Measurements from ENCODE around the gene ZNF385D. TPM values are rescaled to one million over a fixed set of nuclear protein-coding genes. Genes with fewer than 3 reads are reported as not detected.
"Not testable (repeated sequence)": the region's sequence is repeated elsewhere in the genome, so short reads cannot be mapped to it uniquely, and the experiment has no call there.

ZNF385D gene
- total and polyA plus RNA-seq, 2 of the 13 experiments (the other 11 are each of a cell fraction or from before 2014, with no cell fraction given) = not detected

GRCh38 chr3:21390136-21390535 is 360.9 kb downstream of the ZNF385D start:
- H3K79me2 ChIP-seq (ENCODE audit: insufficient read depth, low read length) = no peaks in the 10 kb centered on the region
- CTCF ChIA-PET (ENCODE audit: low intra/inter-chr PET ratio, low total read pairs) = no interaction called here
- H3K36me3 ChIP-seq (replicated peaks in 1 of 2; ENCODE audit: control insufficient read depth in 1 of 2, insufficient read depth in 2 of 2, low read length in 2 of 2) = no peaks in the 10 kb centered on the region
- no peak overlapping the region for H2AFZ ChIP-seq (ENCODE audit: low read length)
- 1% methylated on average over 3 of the region's 3 CpGs for WGBS (ENCODE audit: low lambda C conversion rate)
- no peak overlapping the region for H3K4me3 ChIP-seq (replicated peaks in 1 of 3; ENCODE audit: insufficient read depth in 1 of 3, low read depth in 2 of 3, low read length in 3 of 3)
- H3K9me3 ChIP-seq (ENCODE audit: low read length) = peaks cover 82% of the 10 kb centered on the region
- POLR2A ChIA-PET = no interaction called here
- intact Hi-C loops (cut with micrococcal nuclease; ENCODE audit: unreplicated experiment) (no loop called here), in situ Hi-C loops (cut with HindIII; ENCODE audit: extremely low pct_ligation_motif_present, low pct_unique_long_range_greater_than_20kb) (no loop called here)
- DNase-seq (ENCODE audit: low spot score) (no peak), ATAC-seq (no peak), FAIRE-seq (no peak)
- H3K9ac ChIP-seq (ENCODE audit: insufficient read depth, low read depth, low read length) = no peak overlapping the region
- no peaks in the 10 kb centered on the region for H3K4me1 ChIP-seq (ENCODE audit: insufficient read depth, low read length)
- H3K4me2 ChIP-seq (ENCODE audit: low read depth, low read length) = no peak overlapping the region
- BruUV-seq (replicated peaks) = no TSS peak
- H3K27me3 ChIP-seq (ENCODE audit: control insufficient read depth in 1 of 2, insufficient read depth in 2 of 2, low read length in 2 of 2) = no peaks in the 10 kb centered on the region
- H3K27ac ChIP-seq (ENCODE audit: extremely low read length, insufficient read depth, low read length) = no peak overlapping the region
- 0 out of 2 replicates have a peak, but pooled peaks have one; percentile 11 for TF ChIP-seq RAD51 (IDR thresholded peaks at IDR 0.05; ENCODE audit: borderline replicate concordance)
- no peak for TF ChIP-seq KDM5A (IDR thresholded peaks at IDR 0.05; ENCODE audit: borderline replicate concordance, low read length)
- H4K20me1 ChIP-seq (ENCODE audit: insufficient read depth, low read length) = no peaks in the 10 kb centered on the region

GRCh38 chr3:21387142-21387826 is 363.7 kb downstream of the ZNF385D start:
- DNase-seq (ENCODE audit: low spot score); H2AFZ ChIP-seq (ENCODE audit: low read length); H3K79me2 ChIP-seq (ENCODE audit: insufficient read depth, low read length); CTCF ChIA-PET (ENCODE audit: low intra/inter-chr PET ratio, low total read pairs); H3K9ac ChIP-seq (ENCODE audit: insufficient read depth, low read depth, low read length); FAIRE-seq; H3K4me1 ChIP-seq (ENCODE audit: insufficient read depth, low read length); intact Hi-C loops (cut with micrococcal nuclease; ENCODE audit: unreplicated experiment); BruUV-seq (replicated peaks); H4K20me1 ChIP-seq (ENCODE audit: insufficient read depth, low read length); ATAC-seq; POLR2A ChIA-PET; H3K4me2 ChIP-seq (ENCODE audit: low read depth, low read length); H3K27ac ChIP-seq (ENCODE audit: extremely low read length, insufficient read depth, low read length); H3K4me3 ChIP-seq (replicated peaks in 1 of 3; ENCODE audit: insufficient read depth in 1 of 3, low read depth in 2 of 3, low read length in 3 of 3); H3K27me3 ChIP-seq (ENCODE audit: control insufficient read depth in 1 of 2, insufficient read depth in 2 of 2, low read length in 2 of 2); H3K36me3 ChIP-seq (replicated peaks in 1 of 2; ENCODE audit: control insufficient read depth in 1 of 2, insufficient read depth in 2 of 2, low read length in 2 of 2); in situ Hi-C loops (cut with HindIII; ENCODE audit: extremely low pct_ligation_motif_present, low pct_unique_long_range_greater_than_20kb): not testable (repeated sequence)
- H3K9me3 ChIP-seq (ENCODE audit: low read length) = peaks cover 70% of the 10 kb centered on the region
- WGBS (ENCODE audit: low lambda C conversion rate) = 33% methylated on average over 4 of the region's 30 CpGs

- CTCF ChIA-PET (ENCODE audit: low intra/inter-chr PET ratio, low total read pairs); H3K4me1 ChIP-seq (ENCODE audit: insufficient read depth, low read length); POLR2A ChIA-PET; DNase-seq (ENCODE audit: low spot score); H3K79me2 ChIP-seq (ENCODE audit: insufficient read depth, low read length); H3K9ac ChIP-seq (ENCODE audit: insufficient read depth, low read depth, low read length); H3K4me3 ChIP-seq (replicated peaks in 1 of 3; ENCODE audit: insufficient read depth in 1 of 3, low read depth in 2 of 3, low read length in 3 of 3); ATAC-seq; H3K27ac ChIP-seq (ENCODE audit: extremely low read length, insufficient read depth, low read length); intact Hi-C loops (cut with micrococcal nuclease; ENCODE audit: unreplicated experiment); H2AFZ ChIP-seq (ENCODE audit: low read length); in situ Hi-C loops (cut with HindIII; ENCODE audit: extremely low pct_ligation_motif_present, low pct_unique_long_range_greater_than_20kb); BruUV-seq (replicated peaks); FAIRE-seq; H3K36me3 ChIP-seq (replicated peaks in 1 of 2; ENCODE audit: control insufficient read depth in 1 of 2, insufficient read depth in 2 of 2, low read length in 2 of 2); H3K27me3 ChIP-seq (ENCODE audit: control insufficient read depth in 1 of 2, insufficient read depth in 2 of 2, low read length in 2 of 2); H4K20me1 ChIP-seq (ENCODE audit: insufficient read depth, low read length); H3K4me2 ChIP-seq (ENCODE audit: low read depth, low read length): not testable (repeated sequence)
- H3K9me3 ChIP-seq (ENCODE audit: low read length) = peaks cover 39% of the 10 kb centered on the region
- 21% methylated on average over 5 of the region's 5 CpGs for WGBS (ENCODE audit: low lambda C conversion rate)
These were observed 373.0 kb downstream of the ZNF385D start for GRCh38 chr3:21378036-21378435.

Measured in HepG2 (cell line).